Motor neuron (in vitro differentiated cells): ENCODE results near the gene JPH3. TPM values are rescaled to one million over a fixed set of nuclear protein-coding genes. Genes with fewer than 3 reads are reported as not detected.

Experiments
- ATAC-seq, 8 experiments: fragments of 200-7000 bp; cut with Tn5 transposase; replicated peaks in 6 of 8; 2 replicates each; pipeline ENCODE4 v1.8.0; 2021; ENCODE audit warnings: mild to moderate bottlenecking in 8 of 8, moderate library complexity in 8 of 8
- H3K27ac ChIP-seq, 2 donors: fragments of 250-450 bp; sonication (Bioruptor Pico); 2 replicates each; pipeline ENCODE4 v1.9.0; 2021; ENCODE audit warnings: antibody characterized with exemption in 2 of 2, mild to moderate bottlenecking in 2 of 2, moderate library complexity in 1 of 2
- H3K4me1 ChIP-seq, 2 donors: fragments of 250-450 bp; sonication (Bioruptor Pico); replicated peaks in 1 of 2; 2 replicates each; pipeline ENCODE4 v1.6.1; 2021; ENCODE audit warnings: antibody characterized with exemption in 2 of 2, mild to moderate bottlenecking in 2 of 2, moderate library complexity in 1 of 2
- H3K4me3 ChIP-seq, 5 donors: fragments of 250-450 bp; sonication (Bioruptor Pico); 2 replicates each; pipeline ENCODE4 v1.9.0; 2021; ENCODE audit warnings: antibody characterized with exemption in 5 of 5, mild to moderate bottlenecking in 5 of 5, moderate library complexity in 4 of 5
- WGBS, 10 experiments: fragments of 450-650 bp; shearing (Covaris generic); methylation state at CpG; one replicate each; pipeline ENCODE4 v1.0.0; 2022; 5-methylcytosine and 5-hydroxymethylcytosine counted together
- in situ Hi-C, 9 experiments: fragments of 400-800 bp; cut with MboI; loops; one replicate each; pipeline ENCODE4 v1.15.0; 2021; ENCODE audit warnings: low sequenced_read_pairs in 9 of 9, low pct_unique_long_range_greater_than_20kb in 2 of 9; ENCODE audit not compliant: unreplicated experiment in 9 of 9
- total RNA-seq, 8 experiments: library from RNA; unstranded; fragments of 300-600 nt; gene quantifications; 2 replicates each; pipeline versions ENCODE4 v1.2.3 to v1.2.4, GENCODE V29; 2022

Gene JPH3
- total RNA-seq, result 10 to 100 TPM in 5 of 8 experiments, under 1 TPM in 3; 0.51 to 23.5 (median 12.8) TPM

- 0% methylated on average over 2 to 4 of the region's 122 CpGs; no CpG with 5 or more reads in 8 of the 10 experiments for WGBS, 10 experiments
- H3K4me3 ChIP-seq, result peak within 1 kb of the TSS; percentile 44 to 91 (median 73)
- peak in 6 of 8 experiments; percentile 68 to 88 (median 82) for ATAC-seq
Measured at GRCh38 chr16:87602001-87602775, at the start of gene JPH3. Gene JPH3 (plus strand): TSS chr16:87602508. CDS start chr16:87603147, 639 bp downstream.

GRCh38 chr16:87552772-87553573 is 49.3 kb upstream of the JPH3 start:
- Histone ChIP-seq H3K4me1 (peaks cover 0 to 3% of the 10 kb centered on the region in 2 donors), H3K27ac (no peak overlapping the region), H3K4me3 (no peak overlapping the region)
- in situ Hi-C loops, result no loop called here
- WGBS, 10 experiments, result 66 to 100% (median 79%) methylated on average over 2 to 16 of the region's 18 CpGs; no CpG with 5 or more reads in 1 of the 10 experiments
- peak in 5 of 8 experiments; percentile 29 to 72 (median 51) for ATAC-seq

More at GRCh38 chr16:87602001-87602775, at the start of gene JPH3:
- peaks cover 10 to 15% of the 10 kb centered on the region in 2 donors for H3K4me1 ChIP-seq
- in situ Hi-C loops, result no loop called here
- H3K27ac ChIP-seq, result peak within 1 kb of the TSS; percentile 81 to 87

- in situ Hi-C loops, result no loop called here
- ATAC-seq, result no peak
- no peak overlapping the region for H3K4me3 ChIP-seq
- H3K4me1 ChIP-seq, result peaks cover 0 to 4% of the 10 kb centered on the region in 2 donors
- no peak overlapping the region for H3K27ac ChIP-seq
- WGBS, 10 experiments, result 55 to 99% (median 92%) methylated on average over 2 to 14 of the region's 22 CpGs; no CpG with 5 or more reads in 2 of the 10 experiments
Measured at GRCh38 chr16:87554754-87555427, 47.4 kb upstream of the JPH3 start.

GRCh38 chr16:87555647-87556046 is 46.7 kb upstream of the JPH3 start:
- H3K4me1 ChIP-seq, result peaks cover 0 to 8% of the 10 kb centered on the region in 2 donors
- 87 to 100% (median 91%) methylated on average over 1 to 17 of the region's 17 CpGs; no CpG with 5 or more reads in 2 of the 10 experiments for WGBS, 10 experiments
- no peak for ATAC-seq
- no peak overlapping the region for H3K27ac ChIP-seq
- no peak overlapping the region for H3K4me3 ChIP-seq
- in situ Hi-C loops, result no loop called here

- Histone ChIP-seq H3K4me3 (no peak overlapping the region), H3K4me1 (peaks cover 0 to 8% of the 10 kb centered on the region in 2 donors), H3K27ac (no peak overlapping the region)
- WGBS, 10 experiments, result 0 to 28% (median 11%) methylated on average over 2 to 4 of the region's 7 CpGs; no CpG with 5 or more reads in 6 of the 10 experiments
- peak in 2 of 8 experiments; percentile 10 to 43 for ATAC-seq
- in situ Hi-C loops, result no loop called here
Measured at GRCh38 chr16:87556941-87557459, 45.3 kb upstream of the JPH3 start.

GRCh38 chr16:87558682-87559081 is 43.6 kb upstream of the JPH3 start:
- in situ Hi-C loops, result no loop called here
- 38 to 100% (median 80%) methylated on average over 1 to 3 of the region's 3 CpGs; no CpG with 5 or more reads in 1 of the 10 experiments for WGBS, 10 experiments
- H3K4me1 ChIP-seq, result peaks cover 0 to 8% of the 10 kb centered on the region in 2 donors
- H3K27ac ChIP-seq, result no peak overlapping the region
- no peak for ATAC-seq
- H3K4me3 ChIP-seq, result no peak overlapping the region

- in situ Hi-C loops, result no loop called here
- ATAC-seq, result peak in 5 of 8 experiments; percentile 36 to 75 (median 62)
- H3K27ac ChIP-seq, result no peak overlapping the region
- H3K4me3 ChIP-seq, result no peak overlapping the region
- H3K4me1 ChIP-seq, result peaks cover 0 to 8% of the 10 kb centered on the region in 2 donors
- 40 to 89% (median 67%) methylated on average over 2 to 10 of the region's 17 CpGs; no CpG with 5 or more reads in 3 of the 10 experiments for WGBS, 10 experiments
Measured at GRCh38 chr16:87559945-87560344, 42.4 kb upstream of the JPH3 start.

- no peak overlapping the region for H3K4me3 ChIP-seq
- H3K27ac ChIP-seq, result no peak overlapping the region
- in situ Hi-C loops, result no loop called here
- H3K4me1 ChIP-seq, result peaks cover 0 to 8% of the 10 kb centered on the region in 2 donors
- ATAC-seq, result peak; percentile 44 to 95 (median 85)
- WGBS, 10 experiments, result 100% methylated on average over 1 of the region's 12 CpGs; no CpG with 5 or more reads in 9 of the 10 experiments
Measured at GRCh38 chr16:87560428-87561199, 41.7 kb upstream of the JPH3 start.

GRCh38 chr16:87561200-87562105 is 40.9 kb upstream of the JPH3 start:
- in situ Hi-C loops, result no loop called here
- no peak overlapping the region for H3K4me3 ChIP-seq
- 79 to 100% (median 93%) methylated on average over 1 to 13 of the region's 29 CpGs for WGBS, 10 experiments

GRCh38 chr16:87562201-87562600 is 40.1 kb upstream of the JPH3 start:
- Histone ChIP-seq H3K4me1 (peaks cover 0 to 7% of the 10 kb centered on the region in 2 donors), H3K27ac (no peak overlapping the region), H3K4me3 (no peak overlapping the region)
- WGBS, 10 experiments, result 53 to 60% methylated on average over 1 to 3 of the region's 12 CpGs; no CpG with 5 or more reads in 8 of the 10 experiments
- in situ Hi-C loops, result no loop called here
- ATAC-seq, result no peak

More at GRCh38 chr16:87561200-87562105, 40.9 kb upstream of the JPH3 start:
- H3K4me1 ChIP-seq, result peaks cover 0 to 8% of the 10 kb centered on the region in 2 donors
- ATAC-seq, result no peak
- H3K27ac ChIP-seq, result no peak overlapping the region

GRCh38 chr16:87563022-87563421 is 39.3 kb upstream of the JPH3 start:
- H3K4me3 ChIP-seq, result no peak overlapping the region
- 17 to 100% (median 90%) methylated on average over 1 to 2 of the region's 6 CpGs; no CpG with 5 or more reads in 6 of the 10 experiments for WGBS, 10 experiments
- H3K4me1 ChIP-seq, result peaks cover 0 to 6% of the 10 kb centered on the region in 2 donors
- ATAC-seq, result no peak
- in situ Hi-C loops, result no loop called here
- H3K27ac ChIP-seq, result no peak overlapping the region
